Ishikawa (cell line): ENCODE results near the gene GPC6.

Experiments
- CEBPB ChIP-seq: IDR thresholded peaks from 2 replicates; pipeline ENCODE4 v1.6.1; 2012
- CREB1 ChIP-seq: IDR thresholded peaks from 2 replicates; pipeline ENCODE4 v1.6.1; 2012; ENCODE audit warnings: low read depth
- EGR1 ChIP-seq: IDR thresholded peaks from 2 replicates; pipeline ENCODE4 v1.6.1; 2012
- EP300 ChIP-seq: IDR thresholded peaks from 2 replicates; pipeline ENCODE4 v1.6.1; 2012; ENCODE audit warnings: borderline replicate concordance
- MAX ChIP-seq: IDR thresholded peaks from 2 replicates; pipeline ENCODE4 v1.6.1; 2012
- RAD21 ChIP-seq: IDR thresholded peaks from 2 replicates; pipeline ENCODE4 v1.6.1; 2012; ENCODE audit warnings: low read depth
- TAF1 ChIP-seq: IDR thresholded peaks from 2 replicates; pipeline ENCODE4 v1.6.1; 2012; ENCODE audit warnings: low read depth, mild to moderate bottlenecking
- YY1 ChIP-seq: IDR thresholded peaks from 2 replicates; pipeline ENCODE4 v1.6.1; 2012; ENCODE audit warnings: low read depth
- TF ChIP-seq, protein P1 (sequence below): IDR thresholded peaks from 2 replicates; pipeline ENCODE4 v1.6.1; 2012; ENCODE audit warnings: low read depth, mild to moderate bottlenecking

DNA sequence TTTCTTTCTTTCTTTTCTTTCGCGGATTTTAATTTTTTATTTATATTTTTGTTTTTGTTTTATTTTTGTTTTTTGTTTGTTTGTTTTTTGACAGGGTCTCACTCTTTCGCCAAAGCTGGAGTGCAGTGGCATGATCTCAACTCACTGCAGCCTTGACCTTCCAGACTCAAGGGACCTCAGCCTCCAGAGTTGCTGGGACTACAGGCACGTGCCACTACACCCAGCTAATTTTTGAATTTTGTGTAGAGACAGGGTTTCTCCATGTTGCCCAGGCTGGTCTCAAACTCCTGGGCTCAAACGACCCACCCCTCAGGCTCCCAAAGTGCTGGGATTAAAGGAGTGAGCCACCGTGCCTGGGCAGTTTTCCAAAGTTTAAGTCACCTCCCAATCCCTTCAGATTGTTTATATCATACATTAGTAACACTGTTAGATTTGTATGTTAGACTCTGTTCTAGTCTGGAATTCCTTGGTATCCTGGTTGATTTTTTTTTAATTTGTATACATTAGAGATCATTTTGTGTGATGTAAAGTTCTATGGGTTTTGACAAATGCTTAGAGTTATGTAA is 655.6 kb downstream of the GPC6 start:
- TF ChIP-seq EGR1 (no peak), MAX (no peak), EP300 (no peak), CEBPB (no peak), TAF1 (no peak), CREB1 (no peak), RAD21 (no peak), YY1 (no peak)
- TF ChIP-seq, protein P1, sequence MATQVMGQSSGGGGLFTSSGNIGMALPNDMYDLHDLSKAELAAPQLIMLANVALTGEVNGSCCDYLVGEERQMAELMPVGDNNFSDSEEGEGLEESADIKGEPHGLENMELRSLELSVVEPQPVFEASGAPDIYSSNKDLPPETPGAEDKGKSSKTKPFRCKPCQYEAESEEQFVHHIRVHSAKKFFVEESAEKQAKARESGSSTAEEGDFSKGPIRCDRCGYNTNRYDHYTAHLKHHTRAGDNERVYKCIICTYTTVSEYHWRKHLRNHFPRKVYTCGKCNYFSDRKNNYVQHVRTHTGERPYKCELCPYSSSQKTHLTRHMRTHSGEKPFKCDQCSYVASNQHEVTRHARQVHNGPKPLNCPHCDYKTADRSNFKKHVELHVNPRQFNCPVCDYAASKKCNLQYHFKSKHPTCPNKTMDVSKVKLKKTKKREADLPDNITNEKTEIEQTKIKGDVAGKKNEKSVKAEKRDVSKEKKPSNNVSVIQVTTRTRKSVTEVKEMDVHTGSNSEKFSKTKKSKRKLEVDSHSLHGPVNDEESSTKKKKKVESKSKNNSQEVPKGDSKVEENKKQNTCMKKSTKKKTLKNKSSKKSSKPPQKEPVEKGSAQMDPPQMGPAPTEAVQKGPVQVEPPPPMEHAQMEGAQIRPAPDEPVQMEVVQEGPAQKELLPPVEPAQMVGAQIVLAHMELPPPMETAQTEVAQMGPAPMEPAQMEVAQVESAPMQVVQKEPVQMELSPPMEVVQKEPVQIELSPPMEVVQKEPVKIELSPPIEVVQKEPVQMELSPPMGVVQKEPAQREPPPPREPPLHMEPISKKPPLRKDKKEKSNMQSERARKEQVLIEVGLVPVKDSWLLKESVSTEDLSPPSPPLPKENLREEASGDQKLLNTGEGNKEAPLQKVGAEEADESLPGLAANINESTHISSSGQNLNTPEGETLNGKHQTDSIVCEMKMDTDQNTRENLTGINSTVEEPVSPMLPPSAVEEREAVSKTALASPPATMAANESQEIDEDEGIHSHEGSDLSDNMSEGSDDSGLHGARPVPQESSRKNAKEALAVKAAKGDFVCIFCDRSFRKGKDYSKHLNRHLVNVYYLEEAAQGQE = no peak
